Osteocyte (in vitro differentiated cells): ENCODE data around the gene WNT10A. TPM values are rescaled to one million over a fixed set of nuclear protein-coding genes. Genes with fewer than 3 reads are reported as not detected.

Source experiments
- DNase-seq: peaks from one replicate; pipeline ENCODE4 v3.0.0; 2021; ENCODE audit warnings: mixed read lengths; ENCODE audit not compliant: unreplicated experiment; ENCODE audit errors: extremely low spot score
- H3K27ac Mint-ChIP-seq: one replicate; pipeline ENCODE4 v1.8.0; 2021; ENCODE audit warnings: mild to moderate bottlenecking, mixed read lengths; ENCODE audit not compliant: unreplicated experiment
- H3K27me3 Mint-ChIP-seq: one replicate; pipeline ENCODE4 v1.8.0; 2021; ENCODE audit warnings: mixed read lengths; ENCODE audit not compliant: unreplicated experiment
- H3K36me3 Mint-ChIP-seq: one replicate; pipeline ENCODE4 v1.8.0; 2021; ENCODE audit warnings: mixed read lengths; ENCODE audit not compliant: unreplicated experiment
- H3K4me1 Mint-ChIP-seq: one replicate; pipeline ENCODE4 v1.8.0; 2021; ENCODE audit warnings: mixed read lengths; ENCODE audit not compliant: unreplicated experiment
- H3K4me3 Mint-ChIP-seq: one replicate; pipeline ENCODE4 v1.8.0; 2021; ENCODE audit warnings: mild to moderate bottlenecking, moderate library complexity, mixed read lengths; ENCODE audit not compliant: unreplicated experiment
- H3K9me3 Mint-ChIP-seq: one replicate; pipeline ENCODE4 v1.8.0; 2021; ENCODE audit warnings: mixed read lengths; ENCODE audit not compliant: unreplicated experiment
- CTCF ChIP-seq: fragments of 200-600 bp; sonication (generic); IDR thresholded peaks from 2 replicates; pipeline ENCODE4 v1.5.0; 2021; ENCODE audit warnings: antibody characterized with exemption, mild to moderate bottlenecking, moderate library complexity
- total RNA-seq: library from RNA; stranded (reverse); gene quantifications from 2 replicates; pipeline ENCODE4 v1.2.1, GENCODE V29; 2021

WNT10A gene
- total RNA-seq, 1 donor from 2014 or later: not detected

GRCh38 chr2:218880859-218881594, 375 bp downstream of the WNT10A start:
- H3K9me3 Mint-ChIP-seq: no peaks in the 10 kb centered on the region
- no peak for TF ChIP-seq CTCF
- no peak overlapping the region for H3K27ac Mint-ChIP-seq
- no peak overlapping the region for H3K4me3 Mint-ChIP-seq
- H3K4me1 Mint-ChIP-seq: peaks cover 17% of the 10 kb centered on the region
- DNase-seq: no peak
- H3K27me3 Mint-ChIP-seq: peaks cover 65% of the 10 kb centered on the region
- H3K36me3 Mint-ChIP-seq: no peaks in the 10 kb centered on the region

GRCh38 chr2:218881744-218882460, 1.2 kb downstream of the WNT10A start:
- Mint-ChIP-seq H3K36me3 (no peaks in the 10 kb centered on the region), H3K27ac (no peak overlapping the region), H3K4me1 (peaks cover 17% of the 10 kb centered on the region), H3K9me3 (no peaks in the 10 kb centered on the region), H3K27me3 (peaks cover 65% of the 10 kb centered on the region), H3K4me3 (no peak overlapping the region)
- no peak for DNase-seq
- TF ChIP-seq CTCF: no peak

- DNase-seq: no peak
- Mint-ChIP-seq H3K9me3 (no peaks in the 10 kb centered on the region), H3K27ac (no peak overlapping the region), H3K4me3 (no peak overlapping the region), H3K27me3 (peaks cover 70% of the 10 kb centered on the region), H3K36me3 (no peaks in the 10 kb centered on the region), H3K4me1 (peaks cover 17% of the 10 kb centered on the region)
- TF ChIP-seq CTCF: no peak
These were observed 1.8 kb downstream of the WNT10A start for GRCh38 chr2:218882461-218882816.

- Mint-ChIP-seq H3K27me3 (peaks cover 74% of the 10 kb centered on the region), H3K4me3 (peak overlapping the region; percentile 22), H3K9me3 (no peaks in the 10 kb centered on the region), H3K27ac (no peak overlapping the region), H3K4me1 (peaks cover 17% of the 10 kb centered on the region), H3K36me3 (no peaks in the 10 kb centered on the region)
- TF ChIP-seq CTCF: no peak
- no peak for DNase-seq
These were observed 2.3 kb downstream of the WNT10A start for GRCh38 chr2:218882866-218883366.
